ENCODE measurements around the gene GULP1.

GULP1 gene

GRCh38 chr2:188345426-188345825 is 53.8 kb downstream of the GULP1 start:
- ATAC-seq, result no peak
- TF ChIP-seq CSDC2 (CRISPR knock-in tag; IDR thresholded peaks at IDR 0.05) (no peak), ZC3H10 (CRISPR knock-in tag; IDR thresholded peaks at IDR 0.05) (no peak), ZNF8 (CRISPR knock-in tag; IDR thresholded peaks at IDR 0.05) (no peak), ARNTL (CRISPR knock-in tag; IDR thresholded peaks at IDR 0.05; ENCODE audit: borderline replicate concordance, low read depth) (no peak)
- TF ChIP-seq, protein P1, sequence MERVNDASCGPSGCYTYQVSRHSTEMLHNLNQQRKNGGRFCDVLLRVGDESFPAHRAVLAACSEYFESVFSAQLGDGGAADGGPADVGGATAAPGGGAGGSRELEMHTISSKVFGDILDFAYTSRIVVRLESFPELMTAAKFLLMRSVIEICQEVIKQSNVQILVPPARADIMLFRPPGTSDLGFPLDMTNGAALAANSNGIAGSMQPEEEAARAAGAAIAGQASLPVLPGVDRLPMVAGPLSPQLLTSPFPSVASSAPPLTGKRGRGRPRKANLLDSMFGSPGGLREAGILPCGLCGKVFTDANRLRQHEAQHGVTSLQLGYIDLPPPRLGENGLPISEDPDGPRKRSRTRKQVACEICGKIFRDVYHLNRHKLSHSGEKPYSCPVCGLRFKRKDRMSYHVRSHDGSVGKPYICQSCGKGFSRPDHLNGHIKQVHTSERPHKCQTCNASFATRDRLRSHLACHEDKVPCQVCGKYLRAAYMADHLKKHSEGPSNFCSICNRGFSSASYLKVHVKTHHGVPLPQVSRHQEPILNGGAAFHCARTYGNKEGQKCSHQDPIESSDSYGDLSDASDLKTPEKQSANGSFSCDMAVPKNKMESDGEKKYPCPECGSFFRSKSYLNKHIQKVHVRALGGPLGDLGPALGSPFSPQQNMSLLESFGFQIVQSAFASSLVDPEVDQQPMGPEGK (CRISPR knock-in tag; IDR thresholded peaks at IDR 0.05; ENCODE audit: borderline replicate concordance), result no peak

- no peak for TF ChIP-seq ESRRG (CRISPR knock-in tag; IDR thresholded peaks at IDR 0.05)
- no peak for TF ChIP-seq TCF4 (CRISPR knock-in tag; IDR thresholded peaks at IDR 0.05; ENCODE audit: borderline replicate concordance)
- TF ChIP-seq ZFP3 (CRISPR knock-in tag; IDR thresholded peaks at IDR 0.05), result no peak
- no peak for TF ChIP-seq ZNF565 (CRISPR knock-in tag; conservative IDR thresholded peaks at IDR 0.05; ENCODE audit: low read depth)
- TF ChIP-seq BACH2 (CRISPR knock-in tag; IDR thresholded peaks at IDR 0.05; ENCODE audit: borderline replicate concordance), result no peak
- TF ChIP-seq TSHZ2 (CRISPR knock-in tag; IDR thresholded peaks at IDR 0.05), result no peak
- ATAC-seq, result no peak; the same call in 2 of the 3 replicates
These were observed 54.3 kb downstream of the GULP1 start for GRCh38 chr2:188345831-188346458.

- ATAC-seq, result no peak
- no peak for TF ChIP-seq ZC3H10 (CRISPR knock-in tag; IDR thresholded peaks at IDR 0.05)
- no peak for TF ChIP-seq OSR1 (CRISPR knock-in tag; IDR thresholded peaks at IDR 0.05)
These were observed 57.3 kb downstream of the GULP1 start for GRCh38 chr2:188349019-188349418.

- TF ChIP-seq ZNF8 (CRISPR knock-in tag; IDR thresholded peaks at IDR 0.05), result no peak
- TF ChIP-seq SNAI2 (CRISPR knock-in tag; IDR thresholded peaks at IDR 0.05), result no peak
- no peak for TF ChIP-seq TCF4 (CRISPR knock-in tag; IDR thresholded peaks at IDR 0.05; ENCODE audit: borderline replicate concordance)
- TF ChIP-seq BACH2 (CRISPR knock-in tag; IDR thresholded peaks at IDR 0.05; ENCODE audit: borderline replicate concordance), result no peak
- TF ChIP-seq PPARA (CRISPR knock-in tag; IDR thresholded peaks at IDR 0.05; ENCODE audit: borderline replicate concordance), result no peak
- TF ChIP-seq ESRRG (CRISPR knock-in tag; IDR thresholded peaks at IDR 0.05), result no peak
- no peak for TF ChIP-seq RARB (CRISPR knock-in tag; IDR thresholded peaks at IDR 0.05)
- TF ChIP-seq ZNF70 (CRISPR knock-in tag; IDR thresholded peaks at IDR 0.05), result no peak
- TF ChIP-seq ZC3H10 (CRISPR knock-in tag; IDR thresholded peaks at IDR 0.05), result no peak
- TF ChIP-seq, protein P2, sequence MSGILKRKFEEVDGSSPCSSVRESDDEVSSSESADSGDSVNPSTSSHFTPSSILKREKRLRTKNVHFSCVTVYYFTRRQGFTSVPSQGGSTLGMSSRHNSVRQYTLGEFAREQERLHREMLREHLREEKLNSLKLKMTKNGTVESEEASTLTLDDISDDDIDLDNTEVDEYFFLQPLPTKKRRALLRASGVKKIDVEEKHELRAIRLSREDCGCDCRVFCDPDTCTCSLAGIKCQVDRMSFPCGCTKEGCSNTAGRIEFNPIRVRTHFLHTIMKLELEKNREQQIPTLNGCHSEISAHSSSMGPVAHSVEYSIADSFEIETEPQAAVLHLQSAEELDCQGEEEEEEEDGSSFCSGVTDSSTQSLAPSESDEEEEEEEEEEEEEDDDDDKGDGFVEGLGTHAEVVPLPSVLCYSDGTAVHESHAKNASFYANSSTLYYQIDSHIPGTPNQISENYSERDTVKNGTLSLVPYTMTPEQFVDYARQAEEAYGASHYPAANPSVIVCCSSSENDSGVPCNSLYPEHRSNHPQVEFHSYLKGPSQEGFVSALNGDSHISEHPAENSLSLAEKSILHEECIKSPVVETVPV (CRISPR knock-in tag; IDR thresholded peaks at IDR 0.05), result no peak
- no peak for TF ChIP-seq ZFP3 (CRISPR knock-in tag; IDR thresholded peaks at IDR 0.05)
- TF ChIP-seq, protein P3, sequence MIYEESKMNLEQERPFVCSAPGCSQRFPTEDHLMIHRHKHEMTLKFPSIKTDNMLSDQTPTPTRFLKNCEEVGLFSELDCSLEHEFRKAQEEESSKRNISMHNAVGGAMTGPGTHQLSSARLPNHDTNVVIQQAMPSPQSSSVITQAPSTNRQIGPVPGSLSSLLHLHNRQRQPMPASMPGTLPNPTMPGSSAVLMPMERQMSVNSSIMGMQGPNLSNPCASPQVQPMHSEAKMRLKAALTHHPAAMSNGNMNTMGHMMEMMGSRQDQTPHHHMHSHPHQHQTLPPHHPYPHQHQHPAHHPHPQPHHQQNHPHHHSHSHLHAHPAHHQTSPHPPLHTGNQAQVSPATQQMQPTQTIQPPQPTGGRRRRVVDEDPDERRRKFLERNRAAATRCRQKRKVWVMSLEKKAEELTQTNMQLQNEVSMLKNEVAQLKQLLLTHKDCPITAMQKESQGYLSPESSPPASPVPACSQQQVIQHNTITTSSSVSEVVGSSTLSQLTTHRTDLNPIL (CRISPR knock-in tag; IDR thresholded peaks at IDR 0.05; ENCODE audit: low read depth), result no peak
- TF ChIP-seq TSHZ2 (CRISPR knock-in tag; IDR thresholded peaks at IDR 0.05), result no peak
- TF ChIP-seq ZNF565 (CRISPR knock-in tag; conservative IDR thresholded peaks at IDR 0.05; ENCODE audit: low read depth), result no peak
- TF ChIP-seq GLIS3 (CRISPR knock-in tag; IDR thresholded peaks at IDR 0.05), result no peak
- TF ChIP-seq ARNTL (CRISPR knock-in tag; IDR thresholded peaks at IDR 0.05; ENCODE audit: borderline replicate concordance, low read depth), result no peak
- no peak for TF ChIP-seq ISL1 (CRISPR knock-in tag; IDR thresholded peaks at IDR 0.05)
- TF ChIP-seq ZFP30 (CRISPR knock-in tag; IDR thresholded peaks at IDR 0.05), result no peak
- ATAC-seq, result no peak
These were observed 61.6 kb downstream of the GULP1 start for GRCh38 chr2:188353282-188353681.
